GM23338 (cell line): ENCODE measurements around the gene PLA2G6. TPM values are rescaled to one million over a fixed set of nuclear protein-coding genes. Genes with fewer than 3 reads are reported as not detected.

Experiments used
- ATAC-seq: fragments of 200-7000 bp; cut with Tn5 transposase; 3 replicates; pipeline ENCODE4 v1.9.1; 2020
- DNase-seq: peaks from one replicate; pipeline ENCODE4 v3.0.0-alpha.2; 2015; ENCODE audit warnings: low spot score
- H2AFZ ChIP-seq: fragments of 200-600 bp; sonication (generic); 2 replicates; pipeline ENCODE4 v1.8.0; 2016; ENCODE audit warnings: antibody characterized with exemption, mild to moderate bottlenecking, moderate library complexity
- H3F3A ChIP-seq: fragments of 200-600 bp; sonication (generic); replicated peaks from 2 replicates; pipeline ENCODE4 v1.8.0; 2017; ENCODE audit warnings: antibody characterized with exemption, mixed run types, low read depth
- H3K27ac ChIP-seq: fragments of 200-600 bp; sonication (generic); 2 replicates; pipeline ENCODE4 v1.6.1; 2016; ENCODE audit warnings: low read depth
- H3K27me3 ChIP-seq: fragments of 200-600 bp; sonication (generic); 2 replicates; pipeline ENCODE4 v1.8.0; 2016; ENCODE audit warnings: mild to moderate bottlenecking, mixed run types, moderate library complexity; ENCODE audit not compliant: insufficient read depth
- H3K36me3 ChIP-seq: fragments of 200-600 bp; sonication (generic); 2 replicates; pipeline ENCODE4 v1.8.0; 2016; ENCODE audit warnings: mild to moderate bottlenecking; ENCODE audit not compliant: insufficient read depth
- H3K4me1 ChIP-seq: fragments of 200-600 bp; sonication (generic); 2 replicates; pipeline ENCODE4 v1.8.0; 2016; ENCODE audit warnings: mild to moderate bottlenecking, moderate library complexity; ENCODE audit not compliant: insufficient read depth
- H3K4me2 ChIP-seq: fragments of 200-600 bp; sonication (generic); 2 replicates; pipeline ENCODE4 v1.7.1; 2017; ENCODE audit warnings: mixed run types
- H3K4me3 ChIP-seq: fragments of 200-600 bp; sonication (generic); 2 replicates; pipeline ENCODE4 v1.6.1; 2016; ENCODE audit warnings: mixed run types
- H3K79me2 ChIP-seq: fragments of 200-600 bp; sonication (generic); replicated peaks from 2 replicates; pipeline ENCODE4 v1.8.0; 2017; ENCODE audit warnings: mild to moderate bottlenecking; ENCODE audit not compliant: insufficient read depth
- H3K9me2 ChIP-seq: fragments of 200-600 bp; sonication (generic); 2 replicates; pipeline ENCODE4 v1.8.0; 2017; ENCODE audit not compliant: insufficient read depth
- H4K20me1 ChIP-seq: fragments of 200-600 bp; sonication (generic); replicated peaks from 2 replicates; pipeline ENCODE4 v1.8.0; 2017; ENCODE audit warnings: mild to moderate bottlenecking; ENCODE audit not compliant: insufficient read depth
- H3K27ac Mint-ChIP-seq: 2 replicates; pipeline ENCODE4 v1.8.0; 2020; ENCODE audit warnings: inconsistent platforms, mild to moderate bottlenecking, moderate library complexity, mixed read lengths
- H3K27me3 Mint-ChIP-seq: 3 replicates; pipeline ENCODE4 v1.8.0; 2022; ENCODE audit warnings: low read depth, mild to moderate bottlenecking, moderate library complexity, mixed read lengths, inconsistent platforms; ENCODE audit not compliant: insufficient read depth, poor library complexity
- H3K36me3 Mint-ChIP-seq: 3 replicates; pipeline ENCODE4 v1.8.0; 2021; ENCODE audit warnings: low read depth, mild to moderate bottlenecking, inconsistent platforms, moderate library complexity, mixed read lengths
- H3K4me1 Mint-ChIP-seq: 3 replicates; pipeline ENCODE4 v1.8.0; 2020; ENCODE audit warnings: mild to moderate bottlenecking, inconsistent platforms, mixed read lengths
- H3K4me3 Mint-ChIP-seq: 3 replicates; pipeline ENCODE4 v1.8.0; 2021; ENCODE audit warnings: moderate library complexity, mild to moderate bottlenecking, inconsistent platforms, mixed read lengths
- H3K9me3 Mint-ChIP-seq: 3 replicates; pipeline ENCODE4 v1.8.0; 2020; ENCODE audit warnings: moderate library complexity, mild to moderate bottlenecking, inconsistent platforms, mixed read lengths
- ETS1 ChIP-seq: IDR thresholded peaks from 2 replicates; pipeline ENCODE4 v1.6.1; 2016; ENCODE audit warnings: antibody characterized with exemption
- EZH2phosphoT487 ChIP-seq: fragments of 200-600 bp; sonication (generic); IDR thresholded peaks from one replicate; pipeline ENCODE4 v1.8.1; 2018; ENCODE audit warnings: antibody characterized with exemption; ENCODE audit not compliant: unreplicated experiment
- JUNB ChIP-seq: IDR thresholded peaks from one replicate; pipeline ENCODE4 v1.6.1; 2016; ENCODE audit warnings: antibody characterized with exemption; ENCODE audit not compliant: unreplicated experiment
- NANOG ChIP-seq: IDR thresholded peaks from 2 replicates; pipeline ENCODE4 v1.6.1; 2016; ENCODE audit warnings: antibody characterized with exemption, borderline replicate concordance
- ZNF114 ChIP-seq: fragments of 250-450 bp; sonication (Bioruptor Pico); IDR thresholded peaks from 2 replicates; pipeline ENCODE4 v1.5.0; 2020; ENCODE audit warnings: mild to moderate bottlenecking, moderate library complexity
- ZNF331 ChIP-seq: fragments of 250-450 bp; sonication (Bioruptor Pico); IDR thresholded peaks from 2 replicates; pipeline ENCODE4 v1.5.0; 2020; ENCODE audit warnings: low read depth, mild to moderate bottlenecking, moderate library complexity
- ZNF462 ChIP-seq: fragments of 250-450 bp; sonication (Bioruptor Pico); IDR thresholded peaks from 2 replicates; pipeline ENCODE4 v1.5.0; 2020; ENCODE audit warnings: mild to moderate bottlenecking, moderate library complexity
- polyA plus RNA-seq: library from polyadenylated mRNA; unstranded; fragments of >200 nt; fragmentation: Nextera tagmentation; extraction: Ambion mirVana; gene quantifications from 2 replicates; pipeline ENCODE4 v1.2.1, GENCODE V29; 2016
- total RNA-seq: library from RNA; depleted of rRNA; stranded (reverse); fragments of >200 nt; shearing (Covaris generic); gene quantifications from 2 replicates; pipeline ENCODE4 v1.2.3, GENCODE V29; 2014

The PLA2G6 gene
- total and polyA plus RNA-seq, 2 experiments from 2014 or later = 4.5 to 12.6 TPM

- TF ChIP-seq ZNF462 = no peak
- no peak for TF ChIP-seq ZNF331 (CRISPR knock-in tag)
- no peak for TF ChIP-seq NANOG
- TF ChIP-seq EZH2phosphoT487 = no peak
- no peak for TF ChIP-seq ZNF114 (CRISPR knock-in tag)
- no peak for TF ChIP-seq ETS1
These were observed 105.7 kb downstream of the PLA2G6 start (continued) for GRCh38 chr22:38075961-38076360.

GRCh38 chr22:38075105-38075825 is 106.4 kb downstream of the PLA2G6 start:
- no peaks in the 10 kb centered on the region for H3F3A ChIP-seq
- H3K4me1 ChIP-seq = 0 out of 2 replicates have a peak, but pooled peaks cover 3% of the 10 kb centered on the region
- no peaks in the 10 kb centered on the region for H3K9me3 Mint-ChIP-seq
- H3K4me3 Mint-ChIP-seq = no peak overlapping the region
- peaks cover 21% of the 10 kb centered on the region; the same call in 2 of the 3 replicates for H3K36me3 Mint-ChIP-seq
- H4K20me1 ChIP-seq = no peaks in the 10 kb centered on the region; the same call in 1 of the 2 replicates
- H3K27me3 ChIP-seq = peaks cover 13% of the 10 kb centered on the region
- ATAC-seq = no peak
- no peaks in the 10 kb centered on the region for H3K36me3 ChIP-seq
- no peaks in the 10 kb centered on the region for H3K79me2 ChIP-seq
- H3K9me2 ChIP-seq = no peaks in the 10 kb centered on the region
- H3K27me3 Mint-ChIP-seq = peaks cover 21% of the 10 kb centered on the region
- no peak overlapping the region for H2AFZ ChIP-seq
- H3K27ac ChIP-seq = no peak overlapping the region
- H3K4me1 Mint-ChIP-seq = peaks cover 5% of the 10 kb centered on the region; the same call in 2 of the 3 replicates
- no peak overlapping the region for H3K4me2 ChIP-seq
- no peak for DNase-seq
- H3K27ac Mint-ChIP-seq = no peak overlapping the region
- no peak overlapping the region for H3K4me3 ChIP-seq
- no peak for TF ChIP-seq ZNF331 (CRISPR knock-in tag)
- no peak for TF ChIP-seq ZNF462
- TF ChIP-seq NANOG = no peak
- TF ChIP-seq JUNB = no peak
